Activated naive CD4-positive, alpha-beta T cell treated with anti-CD3 and anti-CD28 coated beads for 36 hours (primary cell): ENCODE results near the gene TFDP1. TPM values are rescaled to one million over a fixed set of nuclear protein-coding genes. Genes with fewer than 3 reads are reported as not detected.
A peak's percentile ranks its signal among the peaks of the same experiment; 100 is the strongest.

ENCODE experiments used
- CTCF ChIA-PET: fragments of 350-600 bp; sonication (Branson Sonifier 250); formaldehyde crosslinking; loops from one replicate; lab custom pipeline; 2021; ENCODE audit warnings: antibody characterized with exemption; lab: Charles Lee
- DNase-seq: peaks from one replicate; pipeline ENCODE4 v3.0.0-alpha.2; 2020
- H3K27ac Mint-ChIP-seq: one replicate; pipeline ENCODE4 v1.8.0; 2021; ENCODE audit warnings: mild to moderate bottlenecking, mixed read lengths
- H3K27me3 Mint-ChIP-seq: one replicate; pipeline ENCODE4 v1.8.0; 2021; ENCODE audit warnings: low read depth, mixed read lengths
- H3K36me3 Mint-ChIP-seq: one replicate; pipeline ENCODE4 v1.8.0; 2021; ENCODE audit warnings: low read depth, mixed read lengths
- H3K4me1 Mint-ChIP-seq: one replicate; pipeline ENCODE4 v1.8.0; 2021; ENCODE audit warnings: low read depth, mixed read lengths
- H3K4me3 Mint-ChIP-seq: one replicate; pipeline ENCODE4 v1.8.0; 2021; ENCODE audit warnings: mild to moderate bottlenecking, moderate library complexity, mixed read lengths
- H3K9me3 Mint-ChIP-seq: one replicate; pipeline ENCODE4 v1.8.0; 2021; ENCODE audit warnings: mixed read lengths
- intact Hi-C: fragments of 100-400 bp; cut with micrococcal nuclease; formaldehyde crosslinking; loops from one replicate; pipeline ENCODE4 v1.15.1; 2023
- total RNA-seq, 2 experiments: library from RNA; stranded (reverse); gene quantifications; one replicate each; pipeline ENCODE4 v1.2.3, GENCODE V29; 2021

The TFDP1 gene
- total RNA-seq, 2 experiments from 2014 or later, result 157 to 161 TPM

GRCh38 chr13:113669755-113670341, 85.3 kb downstream of the TFDP1 start:
- Mint-ChIP-seq H3K9me3 (no peaks in the 10 kb centered on the region), H3K27ac (no peak overlapping the region), H3K4me3 (no peak overlapping the region), H3K36me3 (no peaks in the 10 kb centered on the region), H3K27me3 (no peaks in the 10 kb centered on the region), H3K4me1 (no peaks in the 10 kb centered on the region)
- intact Hi-C loops, result no loop called here
- DNase-seq, result peak; percentile 1
- CTCF ChIA-PET, result no interaction called here

GRCh38 chr13:113670541-113670940, 86.0 kb downstream of the TFDP1 start:
- no peaks in the 10 kb centered on the region for H3K36me3 Mint-ChIP-seq
- no peak overlapping the region for H3K4me3 Mint-ChIP-seq
- no peaks in the 10 kb centered on the region for H3K9me3 Mint-ChIP-seq
- no peak overlapping the region for H3K27ac Mint-ChIP-seq
- no peaks in the 10 kb centered on the region for H3K4me1 Mint-ChIP-seq
- H3K27me3 Mint-ChIP-seq, result no peaks in the 10 kb centered on the region
- intact Hi-C loops, result no loop called here
- no peak for DNase-seq
- CTCF ChIA-PET, result interaction anchor here (0.6 kb wide), 1 partner anchor 54 kb away, joined by 4 read pairs; no protein-coding TSS in a partner anchor

GRCh38 chr13:113671066-113672001, 86.8 kb downstream of the TFDP1 start:
- CTCF ChIA-PET, result interaction anchor here (0.6 kb wide), 2 partner anchors 53 to 186 kb away, joined by 4 read pairs; no protein-coding TSS in a partner anchor
- no peaks in the 10 kb centered on the region for H3K4me1 Mint-ChIP-seq
- H3K27ac Mint-ChIP-seq, result no peak overlapping the region

GRCh38 chr13:113672002-113672651, 87.6 kb downstream of the TFDP1 start:
- H3K27ac Mint-ChIP-seq, result no peak overlapping the region
- DNase-seq, result peak; percentile 2
- no peaks in the 10 kb centered on the region for H3K27me3 Mint-ChIP-seq
- no peaks in the 10 kb centered on the region for H3K36me3 Mint-ChIP-seq
- H3K9me3 Mint-ChIP-seq, result no peaks in the 10 kb centered on the region
- no peaks in the 10 kb centered on the region for H3K4me1 Mint-ChIP-seq
- H3K4me3 Mint-ChIP-seq, result no peak overlapping the region
- intact Hi-C loops, result no loop called here
- CTCF ChIA-PET, result no interaction called here

More at GRCh38 chr13:113671066-113672001, 86.8 kb downstream of the TFDP1 start:
- no peaks in the 10 kb centered on the region for H3K36me3 Mint-ChIP-seq
- peak; percentile 3 for DNase-seq
- no peaks in the 10 kb centered on the region for H3K9me3 Mint-ChIP-seq
- intact Hi-C loops, result no loop called here
- no peaks in the 10 kb centered on the region for H3K27me3 Mint-ChIP-seq
- no peak overlapping the region for H3K4me3 Mint-ChIP-seq

Other genes with a start within 250 kb of the TFDP1 start
- under 1 TPM; 0.44 to 0.45 TPM for gene GRTP1, start 220.6 kb upstream of the TFDP1 start, total RNA-seq
- gene ADPRHL1, start 131.3 kb upstream of the TFDP1 start, total RNA-seq, result under 1 TPM; 0.10 to 0.57 TPM
- 10 to 100 TPM; 14.3 to 14.7 TPM for gene DCUN1D2, start 94.0 kb upstream of the TFDP1 start, total RNA-seq
- gene ATP4B, start 73.4 kb downstream of the TFDP1 start, total RNA-seq, result not detected
- gene GRK1, start 82.5 kb downstream of the TFDP1 start, total RNA-seq, result under 1 TPM in 1 of 2 experiments, not detected in 1; 0.10 TPM
- gene TMEM255B, start 174.5 kb downstream of the TFDP1 start, total RNA-seq, result 1 to 10 TPM; 1.1 TPM